K562 (cell line): ENCODE results near the gene RFESD. TPM values are rescaled to one million over a fixed set of nuclear protein-coding genes. Genes with fewer than 3 reads are reported as not detected.

Source experiments
- ATAC-seq: fragments of 200-7000 bp; cut with Tn5 transposase; 3 replicates; pipeline ENCODE4 v1.9.1; 2020; ENCODE audit warnings: moderate library complexity
- BruUV-seq: library from RNA; stranded (reverse); fragments of 400-500 nt; replicated peaks from 2 replicates; lab custom pipeline; 2021; lab: Mats Ljungman, UMichigan
- CTCF ChIA-PET: fragments of 300-600 bp; formaldehyde crosslinking; extraction: SDS; loops from one replicate; lab custom pipeline; 2021; ENCODE audit warnings: low intra/inter-chr PET ratio; lab: Yijun Ruan, JAX
- POLR2A ChIA-PET: fragments of 300-600, 350-650 bp; sonication (Branson Sonifier 250); formaldehyde crosslinking; extraction: SDS; loops from one replicate; lab custom pipeline; 2021; ENCODE audit warnings: antibody characterized with exemption, inconsistent platforms; lab: Yijun Ruan, JAX
- DNase-seq, 4 experiments: peaks; one replicate each; pipeline versions ENCODE4 v3.0.0 to v3.0.0-alpha.2; 2011 to 2018; ENCODE audit warnings: low spot score in 3 of 4, mixed read lengths in 3 of 4; ENCODE audit errors: extremely low read depth in 1 of 4
- FAIRE-seq: peaks from 2 replicates; lab custom pipeline; 2011; peaks lifted over from hg19 to GRCh38; lab: Jason Lieb, UNC
- H2AFZ ChIP-seq: 2 replicates; pipeline ENCODE4 v1.6.0; 2011; ENCODE audit warnings: low read depth, low read length, control low read depth, inconsistent platforms
- H3K27ac ChIP-seq: fragments of 200-600 bp; 3 replicates; pipeline ENCODE4 v1.8.0; 2011; ENCODE audit warnings: low read depth, mild to moderate bottlenecking, control low read depth, inconsistent platforms, low read length, moderate library complexity, mixed read lengths; ENCODE audit errors: extremely low read depth
- H3K27me3 ChIP-seq, 2 experiments: fragments of 300-600 bp in 1 of 2; 2 replicates in 1 of 2; 3 replicates in 1 of 2; pipeline versions ENCODE4 v1.6.0 to v1.8.0; 2011; ENCODE audit warnings: inconsistent platforms in 2 of 2, low read length in 2 of 2, mild to moderate bottlenecking in 1 of 2, mixed read lengths in 1 of 2, moderate library complexity in 1 of 2; ENCODE audit not compliant: control insufficient read depth in 2 of 2, insufficient read depth in 2 of 2
- H3K36me3 ChIP-seq: fragments of 300-600 bp; 3 replicates; pipeline ENCODE4 v1.8.0; 2011; ENCODE audit warnings: mild to moderate bottlenecking, low read length, inconsistent platforms; ENCODE audit not compliant: control insufficient read depth, insufficient read depth
- H3K4me1 ChIP-seq, 2 experiments: fragments of 200-600 bp in 1 of 2; replicated peaks in 1 of 2; 2 replicates in 1 of 2; 3 replicates in 1 of 2; pipeline versions ENCODE4 v1.5.1 to v1.8.0; 2011; ENCODE audit warnings: inconsistent platforms in 2 of 2, low read length in 2 of 2, mild to moderate bottlenecking in 1 of 2, mixed read lengths in 1 of 2, moderate library complexity in 1 of 2; ENCODE audit not compliant: control insufficient read depth in 2 of 2, insufficient read depth in 2 of 2
- H3K4me2 ChIP-seq: 2 replicates; pipeline ENCODE4 v1.6.1; 2011; ENCODE audit warnings: low read length, control low read depth, inconsistent platforms, mixed read lengths; ENCODE audit not compliant: insufficient read depth
- H3K4me3 ChIP-seq: fragments of 200-600 bp; sonication (generic), shearing (Covaris generic); 2 replicates; pipeline ENCODE4 v1.5.1; 2016; ENCODE audit warnings: control low read depth, inconsistent platforms
- H3K79me2 ChIP-seq: fragments of 200-600 bp; 3 replicates; pipeline ENCODE4 v1.8.0; 2011; ENCODE audit warnings: low read length, inconsistent platforms; ENCODE audit not compliant: control insufficient read depth, insufficient read depth
- H3K9ac ChIP-seq, 2 experiments: 2 replicates each; pipeline versions ENCODE4 v1.6.0 to v1.6.1; 2011; ENCODE audit warnings: low read depth in 2 of 2, low read length in 2 of 2, control low read depth in 1 of 2, inconsistent platforms in 1 of 2, mild to moderate bottlenecking in 1 of 2, mixed read lengths in 1 of 2; ENCODE audit not compliant: insufficient read depth in 1 of 2
- H3K9me1 ChIP-seq: one replicate; pipeline ENCODE4 v1.6.0; 2011; ENCODE audit warnings: inconsistent platforms, mild to moderate bottlenecking, low read length, moderate library complexity; ENCODE audit not compliant: control insufficient read depth, insufficient read depth
- H3K9me3 ChIP-seq: replicated peaks from 2 replicates; pipeline ENCODE4 v1.5.1; 2011; ENCODE audit warnings: low read depth, low read length, inconsistent platforms; ENCODE audit not compliant: control insufficient read depth, insufficient read depth
- H4K20me1 ChIP-seq: replicated peaks from 2 replicates; pipeline ENCODE4 v1.6.1; 2011; ENCODE audit warnings: low read length, inconsistent platforms, mixed read lengths; ENCODE audit not compliant: control insufficient read depth, insufficient read depth
- ARHGAP35 ChIP-seq: fragments of 450-650 bp; IDR thresholded peaks from 2 replicates; pipeline ENCODE4 v1.6.1; 2018; ENCODE audit not compliant: partially characterized antibody
- BDP1 ChIP-seq: IDR thresholded peaks from 3 replicates; pipeline ENCODE4 v1.6.1; 2011; ENCODE audit not compliant: insufficient read length, insufficient read depth
- BHLHE40 ChIP-seq: IDR thresholded peaks from 2 replicates; pipeline ENCODE4 v1.6.1; 2011; ENCODE audit warnings: low read length, improper control_type of control experiment
- CAMTA2 ChIP-seq: fragments of 250-450 bp; sonication (Bioruptor Pico); conservative IDR thresholded peaks from 2 replicates; pipeline ENCODE4 v1.5.1; 2022
- CBFA2T2 ChIP-seq: fragments of 450-650 bp; conservative IDR thresholded peaks from 2 replicates; pipeline ENCODE4 v1.6.1; 2017; ENCODE audit warnings: mild to moderate bottlenecking
- CBX3 ChIP-seq, 2 experiments: IDR thresholded peaks; 1 replicate in 1 of 2; 2 replicates in 1 of 2; pipeline ENCODE4 v1.6.1; 2012; ENCODE audit warnings: inconsistent platforms in 2 of 2, low read length in 2 of 2, borderline replicate concordance in 1 of 2, control low read depth in 1 of 2
- CCNT2 ChIP-seq: IDR thresholded peaks from 2 replicates; pipeline ENCODE4 v1.6.1; 2011; ENCODE audit warnings: borderline replicate concordance, low read depth, mild to moderate bottlenecking, moderate library complexity, mixed read lengths, low read length; ENCODE audit not compliant: insufficient read length; ENCODE audit errors: extremely low read depth
- ZNF408 ChIP-seq: fragments of 250-450 bp; sonication (Bioruptor Pico); IDR thresholded peaks from 2 replicates; pipeline ENCODE4 v1.4.0; 2020; ENCODE audit warnings: low read depth, mild to moderate bottlenecking, moderate library complexity
- ZNF551 ChIP-seq: fragments of 250-450 bp; sonication (Bioruptor Pico); IDR thresholded peaks from 2 replicates; pipeline ENCODE4 v1.5.0; 2021; ENCODE audit warnings: mild to moderate bottlenecking, moderate library complexity
- ZNF778 ChIP-seq: fragments of 450-650 bp; formaldehyde crosslinking; IDR thresholded peaks from 2 replicates; pipeline ENCODE4 v1.4.0; 2020; ENCODE audit warnings: mild to moderate bottlenecking, moderate library complexity
- WGBS: fragments of 100-300 bp; shearing (Covaris generic); methylation state at CpG from one replicate; pipeline ENCODE4 v1.1.6; 2016; ENCODE audit warnings: low coverage, mixed read lengths; ENCODE audit not compliant: insufficient coverage; ENCODE audit errors: missing lambda C conversion rate; 5-methylcytosine and 5-hydroxymethylcytosine counted together
- in situ Hi-C: fragments of 300-500 bp; cut with MboI; formaldehyde crosslinking; loops from 4 replicates; pipeline ENCODE4 v1.15.0; 2018; ENCODE audit warnings: inconsistent platforms, mixed read lengths
- intact Hi-C: fragments of 100-400 bp; cut with micrococcal nuclease; formaldehyde crosslinking; loops from 2 replicates; pipeline ENCODE4 v1.14.2; 2022
- polyA plus RNA-seq, 8 experiments: library from polyadenylated mRNA; depleted of rRNA in 4 of 8; stranded (reverse) in 5 of 8; unstranded in 3 of 8; fragments of >200 nt; fragmentation: Nextera tagmentation in 2 of 8; fragmentation: Illumina TruSeq in 1 of 8; extraction: Ambion mirVana in 2 of 8; extraction: Trizol in 1 of 8; gene quantifications; 2 replicates each; pipeline versions ENCODE4 v1.2.1 to v1.2.3, GENCODE V29; 2011 to 2014; ENCODE audit warnings: inconsistent platforms in 1 of 8, missing spikeins in 1 of 8
- total RNA-seq, 7 experiments: library from RNA; depleted of rRNA in 6 of 7; stranded (reverse); fragments of >200 nt in 6 of 7; fragmentation: Illumina TruSeq in 2 of 7; extraction: Trizol in 2 of 7; gene quantifications; 2 replicates each; pipeline versions ENCODE4 v1.2.1 to v1.2.3, GENCODE V29; 2011 to 2021; ENCODE audit warnings: low replicate concordance in 1 of 7

The RFESD gene
- total and polyA plus RNA-seq, 9 of the 15 experiments (the other 6 are each of a cell fraction or from before 2014, with no cell fraction given), result 62.3 to 600 (median 140) TPM

GRCh38 chr5:95704150-95704549, 57.6 kb downstream of the RFESD start:
- H3K9me3 ChIP-seq, result no peaks in the 10 kb centered on the region
- TF ChIP-seq CBX3 (IDR thresholded peaks at IDR 0.05; ENCODE audit: borderline replicate concordance in 1 of 2, low read length in 2 of 2) (no peak), ZNF408 (CRISPR knock-in tag) (no peak), ZNF778 (no peak), BDP1 (no peak), BHLHE40 (no peak), CBFA2T2 (no peak), ZNF551 (CRISPR knock-in tag) (no peak), CAMTA2 (CRISPR knock-in tag) (no peak), ARHGAP35 (no peak), CCNT2 (no peak)
- peak overlapping the region; percentile 71; the same call in 1 of the 2 replicates for H2AFZ ChIP-seq
- no peaks in the 10 kb centered on the region for H3K79me2 ChIP-seq
- in situ Hi-C loops (no loop called here), intact Hi-C loops (loop anchor here (5.0 kb wide), 1 partner anchor 38 kb away; no protein-coding TSS in a partner anchor)
- POLR2A ChIA-PET, result no interaction called here
- no peak overlapping the region for H3K27ac ChIP-seq
- no peaks in the 10 kb centered on the region for H4K20me1 ChIP-seq
- CTCF ChIA-PET, result no interaction called here
- H3K4me2 ChIP-seq, result no peak overlapping the region
- no peak for ATAC-seq
- H3K4me1 ChIP-seq, result peaks cover 0 to 18% of the 10 kb centered on the region in 2 experiments; a peak in 3 of 5 replicates
- H3K9ac ChIP-seq, result no peak overlapping the region
- H3K27me3 ChIP-seq, result no peaks in the 10 kb centered on the region
- no peak overlapping the region for H3K4me3 ChIP-seq
- H3K9me1 ChIP-seq, result no peaks in the 10 kb centered on the region
- BruUV-seq, result no TSS peak
- WGBS, result 58% methylated on average over 1 of the region's 1 CpG
- no peaks in the 10 kb centered on the region; the same call in 2 of the 3 replicates for H3K36me3 ChIP-seq
- FAIRE-seq, result no peak
- DNase-seq, result no peak
